IPS DF 4.7 (cell line): ENCODE data around the gene TOPORS.

Experiments
- DNase-seq: peaks from one replicate; pipeline ENCODE4 v3.0.0-alpha.2; 2013; ENCODE audit warnings: low spot score; ENCODE audit errors: extremely low read depth

The TOPORS gene

GRCh38 chr9:32503008-32503407 lies 49.4 kb downstream of the TOPORS start:
- no peak for DNase-seq

GRCh38 chr9:32502464-32502863 lies 49.9 kb downstream of the TOPORS start:
- no peak for DNase-seq

- no peak for DNase-seq
These were observed 50.5 kb downstream of the TOPORS start for GRCh38 chr9:32501868-32502267.

GRCh38 chr9:32500768-32501167 lies 51.6 kb downstream of the TOPORS start:
- DNase-seq: no peak

GRCh38 chr9:32497921-32498320 lies 54.5 kb downstream of the TOPORS start:
- DNase-seq: no peak

GRCh38 chr9:32490601-32491000 lies 61.8 kb downstream of the TOPORS start:
- DNase-seq: no peak
